Esophagus muscularis mucosa (tissue), 4 donors: ENCODE results near the gene DYNC1I1. TPM values are rescaled to one million over a fixed set of nuclear protein-coding genes. Genes with fewer than 3 reads are reported as not detected.

ENCODE experiments used
- DNase-seq: peaks from one replicate; pipeline ENCODE4 v3.0.0-alpha.2; 2017; ENCODE audit errors: extremely low spot score
- H3K27ac ChIP-seq, 4 donors: fragments of 200-600 bp; sonication (generic); replicated peaks in 1 of 4; 1 replicate in 3 of 4; 2 replicates in 1 of 4; pipeline ENCODE4 v1.5.1; 2016 to 2019; ENCODE audit warnings: mild to moderate bottlenecking in 1 of 4
- H3K27me3 ChIP-seq, 4 donors: fragments of 200-600 bp; sonication (generic); one replicate each; pipeline versions ENCODE4 v1.5.1 to v1.6.0; 2016 to 2019
- H3K36me3 ChIP-seq, 4 donors: fragments of 200-600 bp; sonication (generic); one replicate each; pipeline ENCODE4 v1.5.1; 2016 to 2019
- H3K4me1 ChIP-seq, 4 donors: fragments of 200-600 bp; sonication (generic); one replicate each; pipeline ENCODE4 v1.5.1; 2016 to 2019
- H3K4me3 ChIP-seq, 4 donors: fragments of 200-600 bp; sonication (generic); 1 replicate in 2 of 4; 2 replicates in 2 of 4; pipeline ENCODE4 v1.5.1; 2016 to 2019; ENCODE audit warnings: mild to moderate bottlenecking in 4 of 4, moderate library complexity in 1 of 4
- H3K9me3 ChIP-seq, 4 donors: fragments of 200-600 bp; sonication (generic); 1 replicate in 3 of 4; 2 replicates in 1 of 4; pipeline ENCODE4 v1.5.1; 2016 to 2019
- EP300 ChIP-seq: sonication (generic); formaldehyde crosslinking; IDR thresholded peaks from one replicate; pipeline ENCODE4 v1.6.1; 2017; ENCODE audit warnings: antibody characterized with exemption
- POLR2A ChIP-seq: fragments of 450-650 bp; IDR thresholded peaks from one replicate; pipeline ENCODE4 v1.6.1; 2017; ENCODE audit warnings: antibody characterized with exemption, moderate library complexity, mild to moderate bottlenecking, low read depth
- POLR2AphosphoS5 ChIP-seq, 2 donors: sonication (generic); formaldehyde crosslinking; IDR thresholded peaks; one replicate each; pipeline ENCODE4 v1.6.1; 2017; ENCODE audit warnings: antibody characterized with exemption in 2 of 2
- WGBS: methylation state at CpG from one replicate; pipeline ENCODE4 v1.1.5; 2018; 5-methylcytosine and 5-hydroxymethylcytosine counted together
- intact Hi-C: fragments of 100-400 bp; cut with DNase I; formaldehyde crosslinking; loops from one replicate; pipeline ENCODE4 v1.15.1; 2023
- total RNA-seq, 4 donors: library from RNA; depleted of rRNA; stranded (reverse); fragments of >200 nt; gene quantifications; one replicate each; pipeline versions ENCODE4 v1.1.0 to v1.2.1, GENCODE V29; 2016
- TF ChIP-seq, protein P1 (sequence below), 3 experiments: fragments of 200-600 bp in 2 of 3; fragments of 450-650 bp in 1 of 3; sonication (generic) in 2 of 3; IDR thresholded peaks; one replicate each; pipeline ENCODE4 v1.5.1; 2017 to 2019; ENCODE audit warnings: antibody characterized with exemption in 3 of 3, mild to moderate bottlenecking in 2 of 3, moderate library complexity in 1 of 3

DYNC1I1 gene
- total RNA-seq, 4 donors from 2014 or later = 8.7 to 16.4 (median 12.3) TPM

DNA sequence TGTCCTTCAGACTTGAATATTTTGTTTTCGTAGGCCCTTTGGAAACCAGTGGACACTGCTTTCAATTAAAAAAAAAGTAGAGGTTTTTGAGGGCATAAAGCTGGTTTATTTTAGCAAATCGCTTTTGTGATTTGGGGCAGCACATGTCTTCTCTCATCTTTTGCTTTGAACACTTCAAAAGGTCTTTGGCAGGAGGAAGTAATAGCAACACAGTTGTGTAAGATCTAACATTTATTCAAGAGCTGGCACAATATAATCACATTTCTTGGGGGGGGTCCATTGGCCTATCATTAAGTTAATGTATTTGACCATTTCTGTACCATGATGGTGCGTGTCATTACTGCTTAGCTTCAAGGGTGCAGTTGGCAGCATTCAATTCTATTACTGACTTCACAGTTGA lies 42.4 kb downstream of the DYNC1I1 start:
- Histone ChIP-seq H3K27ac (no peak overlapping the region), H3K4me3 (no peak overlapping the region), H3K9me3 (no peaks in the 10 kb centered on the region), H3K27me3 (no peaks in the 10 kb centered on the region), H3K36me3 (no peaks in the 10 kb centered on the region), H3K4me1 (peaks cover 0 to 3% (median 0%) of the 10 kb centered on the region in 4 donors)
- 76% methylated on average over 3 of the region's 3 CpGs for WGBS
- intact Hi-C loops = no loop called here
- no peak for TF ChIP-seq POLR2A
- no peak for TF ChIP-seq POLR2AphosphoS5 (IDR thresholded peaks at IDR 0.05)
- no peak for TF ChIP-seq EP300
- TF ChIP-seq, protein P1, sequence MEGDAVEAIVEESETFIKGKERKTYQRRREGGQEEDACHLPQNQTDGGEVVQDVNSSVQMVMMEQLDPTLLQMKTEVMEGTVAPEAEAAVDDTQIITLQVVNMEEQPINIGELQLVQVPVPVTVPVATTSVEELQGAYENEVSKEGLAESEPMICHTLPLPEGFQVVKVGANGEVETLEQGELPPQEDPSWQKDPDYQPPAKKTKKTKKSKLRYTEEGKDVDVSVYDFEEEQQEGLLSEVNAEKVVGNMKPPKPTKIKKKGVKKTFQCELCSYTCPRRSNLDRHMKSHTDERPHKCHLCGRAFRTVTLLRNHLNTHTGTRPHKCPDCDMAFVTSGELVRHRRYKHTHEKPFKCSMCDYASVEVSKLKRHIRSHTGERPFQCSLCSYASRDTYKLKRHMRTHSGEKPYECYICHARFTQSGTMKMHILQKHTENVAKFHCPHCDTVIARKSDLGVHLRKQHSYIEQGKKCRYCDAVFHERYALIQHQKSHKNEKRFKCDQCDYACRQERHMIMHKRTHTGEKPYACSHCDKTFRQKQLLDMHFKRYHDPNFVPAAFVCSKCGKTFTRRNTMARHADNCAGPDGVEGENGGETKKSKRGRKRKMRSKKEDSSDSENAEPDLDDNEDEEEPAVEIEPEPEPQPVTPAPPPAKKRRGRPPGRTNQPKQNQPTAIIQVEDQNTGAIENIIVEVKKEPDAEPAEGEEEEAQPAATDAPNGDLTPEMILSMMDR (IDR thresholded peaks at IDR 0.05) = no peak
- no peak for DNase-seq

DNA sequence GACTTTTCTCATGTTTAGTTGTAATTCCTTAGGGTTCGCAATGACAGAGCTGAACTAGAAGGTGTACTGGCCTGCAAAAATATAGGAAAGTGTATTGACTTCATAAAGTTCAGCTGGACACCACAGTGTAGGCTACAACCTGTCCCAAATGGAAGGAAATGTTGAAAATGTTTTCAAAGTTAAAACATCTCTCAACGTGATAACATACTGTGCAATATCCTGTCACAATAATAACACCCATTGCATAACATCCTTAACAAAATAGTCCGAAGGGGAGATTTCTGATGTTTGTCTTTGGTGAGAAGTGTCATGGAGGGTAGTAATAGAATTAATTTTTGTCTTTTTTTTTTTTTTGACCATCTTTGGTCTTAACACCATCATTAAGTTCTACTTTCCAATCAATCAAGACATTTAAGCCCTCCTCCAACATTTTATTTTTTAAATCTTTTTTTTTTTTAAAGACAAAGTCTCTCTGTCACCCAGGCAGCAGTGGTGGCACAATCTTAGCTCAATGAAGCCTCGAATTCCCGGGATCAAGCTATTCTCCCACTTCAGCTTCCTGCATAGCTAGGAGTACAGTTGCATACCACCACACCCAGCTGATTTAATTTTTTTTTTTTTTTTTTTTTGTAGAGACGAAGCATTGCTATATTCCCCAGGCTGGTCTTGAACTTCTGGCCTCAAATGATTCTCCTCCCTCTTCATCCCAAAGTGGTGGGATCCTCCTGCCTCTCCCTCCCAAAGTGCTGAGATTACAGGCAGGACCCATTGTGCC lies 45.7 kb downstream of the DYNC1I1 start:
- no peaks in the 10 kb centered on the region for H3K27me3 ChIP-seq
- no peak for DNase-seq
- H3K27ac ChIP-seq = no peak overlapping the region
- 78% methylated on average over 6 of the region's 6 CpGs for WGBS
- no peaks in the 10 kb centered on the region for H3K9me3 ChIP-seq
- H3K36me3 ChIP-seq = peaks cover 0 to under 1% (median 0%) of the 10 kb centered on the region in 4 donors
- H3K4me3 ChIP-seq = no peak overlapping the region
- no peak for TF ChIP-seq POLR2A
- no peak for TF ChIP-seq POLR2AphosphoS5 (IDR thresholded peaks at IDR 0.05)
- TF ChIP-seq EP300 = no peak
- TF ChIP-seq, protein P1 (IDR thresholded peaks at IDR 0.05) = no peak
- no peaks in the 10 kb centered on the region for H3K4me1 ChIP-seq
- intact Hi-C loops = no loop called here

DNA sequence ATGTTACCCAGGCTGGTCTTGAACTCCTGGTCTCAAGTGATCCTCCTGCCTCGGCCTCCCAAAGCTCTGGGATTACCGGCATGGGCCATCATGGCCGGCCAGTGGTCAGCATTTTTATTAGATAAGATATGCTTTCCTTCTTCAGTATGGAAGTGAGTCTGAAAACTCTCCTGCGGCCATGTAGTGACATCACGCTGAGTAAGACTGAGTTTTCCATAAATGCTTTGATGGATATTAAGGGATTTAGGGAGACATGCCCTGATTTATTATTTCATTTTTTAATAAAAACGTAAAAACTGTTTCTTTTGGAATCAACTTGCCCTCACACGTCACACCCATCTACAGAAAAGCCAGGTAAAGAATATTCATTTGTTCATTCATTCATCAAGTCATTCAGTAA lies 48.4 kb downstream of the DYNC1I1 start:
- H3K27me3 ChIP-seq = no peaks in the 10 kb centered on the region
- H3K4me3 ChIP-seq = no peak overlapping the region
- 85% methylated on average over 7 of the region's 7 CpGs for WGBS
- no peaks in the 10 kb centered on the region for H3K9me3 ChIP-seq
- no peak overlapping the region for H3K27ac ChIP-seq
- H3K36me3 ChIP-seq = peaks cover 0 to 7% (median 0%) of the 10 kb centered on the region in 4 donors
- H3K4me1 ChIP-seq = no peaks in the 10 kb centered on the region
- DNase-seq = no peak
- intact Hi-C loops = no loop called here
- TF ChIP-seq POLR2AphosphoS5 (IDR thresholded peaks at IDR 0.05) (no peak), EP300 (no peak), POLR2A (no peak)
- TF ChIP-seq, protein P1 (IDR thresholded peaks at IDR 0.05) = no peak

DNA sequence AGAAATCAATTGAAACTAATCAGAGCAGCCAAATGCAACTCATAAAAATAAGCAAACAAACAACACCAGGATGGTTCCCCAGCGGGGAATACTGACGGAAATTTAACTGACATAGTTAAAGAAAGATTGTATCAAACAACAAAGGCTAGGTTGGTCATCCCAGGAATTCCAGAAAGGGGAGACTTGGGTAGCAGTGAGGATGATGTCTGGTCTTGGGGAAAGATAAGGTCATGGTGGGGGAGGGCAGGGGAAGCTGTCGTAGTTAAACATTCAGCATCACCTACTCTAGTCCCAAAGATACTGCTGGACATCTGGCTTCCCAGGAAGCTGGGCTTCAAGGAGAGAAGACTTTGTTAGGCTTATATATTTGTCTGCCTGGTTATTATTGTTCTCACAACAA lies 50.4 kb downstream of the DYNC1I1 start:
- H3K27me3 ChIP-seq = no peaks in the 10 kb centered on the region
- TF ChIP-seq, protein P1 (IDR thresholded peaks at IDR 0.05) = no peak
- no peak for TF ChIP-seq POLR2AphosphoS5 (IDR thresholded peaks at IDR 0.05)
- TF ChIP-seq EP300 = no peak
- TF ChIP-seq POLR2A = no peak
- no peak for DNase-seq
- H3K9me3 ChIP-seq = no peaks in the 10 kb centered on the region
- H3K4me1 ChIP-seq = no peaks in the 10 kb centered on the region
- peaks cover 0 to 7% (median 0%) of the 10 kb centered on the region in 4 donors for H3K36me3 ChIP-seq
- no peak overlapping the region for H3K4me3 ChIP-seq
- WGBS = 80% methylated on average over 3 of the region's 3 CpGs
- H3K27ac ChIP-seq = no peak overlapping the region
- intact Hi-C loops = no loop called here
